A549 (cell line): Measurements from ENCODE around the gene LRRC71. TPM values are rescaled to one million over a fixed set of nuclear protein-coding genes. Genes with fewer than 3 reads are reported as not detected.

Experiments
- ATAC-seq, 2 experiments: fragments of 200-7000 bp in 1 of 2; fragments of >200 bp in 1 of 2; cut with Nextera tagmentation in 1 of 2; cut with Tn5 transposase in 1 of 2; 3 replicates each; pipeline versions ENCODE4 v1.8.0 to v1.9.1; 2018 to 2020; ENCODE audit warnings: mild to moderate bottlenecking in 1 of 2, moderate library complexity in 1 of 2
- CTCF ChIA-PET: fragments of 300-600 bp; sonication (Branson Sonifier 250); formaldehyde crosslinking; extraction: SDS; loops from one replicate; lab custom pipeline; 2021; ENCODE audit warnings: antibody characterized with exemption, inconsistent platforms; lab: Yijun Ruan, JAX
- POLR2A ChIA-PET: fragments of 350-600 bp; formaldehyde crosslinking; extraction: SDS; loops from one replicate; lab custom pipeline; 2021; ENCODE audit warnings: antibody characterized with exemption, inconsistent platforms; lab: Yijun Ruan, JAX
- DNase-seq, 2 experiments: peaks; one replicate each; pipeline versions ENCODE4 v3.0.0 to v3.0.0-alpha.2; 2011 to 2016; ENCODE audit warnings: low read depth in 1 of 2, low spot score in 1 of 2
- FAIRE-seq: peaks from 2 replicates; lab custom pipeline; 2011; peaks lifted over from hg19 to GRCh38; lab: Jason Lieb, UNC
- H3K27ac ChIP-seq, 2 experiments: fragments of >200 bp; sonication (Bioruptor Twin); formaldehyde crosslinking; 3 replicates each; pipeline ENCODE4 v1.5.1; 2016 to 2017
- H3K4me1 ChIP-seq: fragments of >200 bp; sonication (Bioruptor Twin); formaldehyde crosslinking; 3 replicates; pipeline ENCODE4 v1.6.1; 2016
- H3K4me2 ChIP-seq: fragments of >200 bp; sonication (Bioruptor Twin); formaldehyde crosslinking; 3 replicates; pipeline ENCODE4 v1.6.1; 2016
- H3K4me3 ChIP-seq: fragments of >200 bp; sonication (Bioruptor Twin); formaldehyde crosslinking; 3 replicates; pipeline ENCODE4 v1.5.1; 2016
- H3K9me3 ChIP-seq: fragments of >200 bp; sonication (Bioruptor Twin); formaldehyde crosslinking; 3 replicates; pipeline ENCODE4 v1.6.1; 2016
- BHLHE40 ChIP-seq: IDR thresholded peaks from 2 replicates; pipeline ENCODE4 v1.6.1; 2012; ENCODE audit warnings: low read depth, low read length, inconsistent platforms
- CBX2 ChIP-seq: fragments of 200-600 bp; sonication (generic); IDR thresholded peaks from 2 replicates; pipeline ENCODE4 v1.6.1; 2016; ENCODE audit warnings: low read depth, mild to moderate bottlenecking, borderline replicate concordance
- EHF ChIP-seq: fragments of 250-450 bp; sonication (Bioruptor Pico); IDR thresholded peaks from 2 replicates; pipeline ENCODE4 v1.5.0; 2020; ENCODE audit warnings: mild to moderate bottlenecking
- ESRRA ChIP-seq: fragments of 150-350 bp; IDR thresholded peaks from 2 replicates; pipeline ENCODE4 v1.6.1; 2014; ENCODE audit warnings: mild to moderate bottlenecking, low read length, borderline replicate concordance
- FOSB ChIP-seq: fragments of 250-450 bp; sonication (Bioruptor Pico); IDR thresholded peaks from 2 replicates; pipeline ENCODE4 v1.5.0; 2020; ENCODE audit warnings: mild to moderate bottlenecking, moderate library complexity
- GATA3 ChIP-seq: IDR thresholded peaks from 2 replicates; pipeline ENCODE4 v1.6.1; 2012; ENCODE audit warnings: borderline replicate concordance
- HEYL ChIP-seq: fragments of 250-450 bp; sonication (Bioruptor Pico); IDR thresholded peaks from 2 replicates; pipeline ENCODE4 v1.8.0; 2021; ENCODE audit warnings: mild to moderate bottlenecking, moderate library complexity
- MAZ ChIP-seq: fragments of 150-350 bp; IDR thresholded peaks from 2 replicates; pipeline ENCODE4 v1.6.1; 2014; ENCODE audit warnings: antibody characterized with exemption, low read depth, low read length, borderline replicate concordance
- NPAS2 ChIP-seq: fragments of 250-450 bp; sonication (Bioruptor Pico); IDR thresholded peaks from 2 replicates; pipeline ENCODE4 v1.8.0; 2022; ENCODE audit warnings: mild to moderate bottlenecking, moderate library complexity, borderline replicate concordance
- PHF8 ChIP-seq: fragments of 200-600 bp; sonication (generic); IDR thresholded peaks from 2 replicates; pipeline ENCODE4 v1.6.1; 2016; ENCODE audit warnings: low read depth, mild to moderate bottlenecking, antibody characterized with exemption, moderate library complexity, borderline replicate concordance
- RFX5 ChIP-seq: fragments of 450-650 bp; IDR thresholded peaks from 2 replicates; pipeline ENCODE4 v1.7.1; 2014; ENCODE audit warnings: antibody characterized with exemption, mild to moderate bottlenecking, moderate library complexity
- RNF2 ChIP-seq: fragments of 200-600 bp; sonication (generic); IDR thresholded peaks from 2 replicates; pipeline ENCODE4 v1.6.1; 2016; ENCODE audit warnings: low read depth, mild to moderate bottlenecking, antibody characterized with exemption, moderate library complexity, borderline replicate concordance
- SREBF2 ChIP-seq: fragments of 450-650 bp; IDR thresholded peaks from 2 replicates; pipeline ENCODE4 v1.6.1; 2014; ENCODE audit warnings: mild to moderate bottlenecking, moderate library complexity
- ZC3H11A ChIP-seq: fragments of 450-650 bp; IDR thresholded peaks from 2 replicates; pipeline ENCODE4 v1.6.1; 2014; ENCODE audit warnings: antibody characterized with exemption, mild to moderate bottlenecking
- ZFP36 ChIP-seq: fragments of 450-650 bp; IDR thresholded peaks from 2 replicates; pipeline ENCODE4 v1.6.1; 2014; ENCODE audit warnings: borderline replicate concordance; ENCODE audit not compliant: partially characterized antibody
- ZSCAN20 ChIP-seq: fragments of 250-450 bp; sonication (Bioruptor Pico); IDR thresholded peaks from 2 replicates; pipeline ENCODE4 v1.8.0; 2022; ENCODE audit warnings: mild to moderate bottlenecking, moderate library complexity
- WGBS: methylation state at CpG from one replicate; pipeline ENCODE4 v1.1.6; 2017; ENCODE audit errors: missing lambda C conversion rate; 5-methylcytosine and 5-hydroxymethylcytosine counted together
- polyA plus RNA-seq, 4 experiments: library from polyadenylated mRNA; depleted of rRNA in 3 of 4; stranded (reverse); fragments of >200 nt; fragmentation: RNase III in 1 of 4; extraction: RNeasy Plus Mini Kit Qiagen cat#74134 plus additional on column Dnase treatment in 1 of 4; gene quantifications; 2 replicates in 3 of 4; 3 replicates in 1 of 4; pipeline ENCODE4 v1.2.3, GENCODE V29; 2011 to 2017
- TF ChIP-seq, protein P1 (sequence below): fragments of 150-350 bp; IDR thresholded peaks from 2 replicates; pipeline ENCODE4 v1.6.1; 2014; ENCODE audit warnings: low read depth, mild to moderate bottlenecking, low read length
- TF ChIP-seq, protein P2 (sequence below): fragments of 200-600 bp; sonication (generic); IDR thresholded peaks from 2 replicates; pipeline ENCODE4 v1.6.1; 2016; ENCODE audit warnings: antibody characterized with exemption, mild to moderate bottlenecking, moderate library complexity
- TF ChIP-seq, protein P3 (sequence below): IDR thresholded peaks from 2 replicates; pipeline ENCODE4 v1.6.1; 2012
- TF ChIP-seq, protein P4 (sequence below): IDR thresholded peaks from 2 replicates; pipeline ENCODE4 v1.6.1; 2012; ENCODE audit warnings: low read depth, borderline replicate concordance

LRRC71 gene
- polyA plus RNA-seq, 2 of the 4 experiments (the other 2 are of a cell fraction): 0.10 TPM; not detected in 1

DNA sequence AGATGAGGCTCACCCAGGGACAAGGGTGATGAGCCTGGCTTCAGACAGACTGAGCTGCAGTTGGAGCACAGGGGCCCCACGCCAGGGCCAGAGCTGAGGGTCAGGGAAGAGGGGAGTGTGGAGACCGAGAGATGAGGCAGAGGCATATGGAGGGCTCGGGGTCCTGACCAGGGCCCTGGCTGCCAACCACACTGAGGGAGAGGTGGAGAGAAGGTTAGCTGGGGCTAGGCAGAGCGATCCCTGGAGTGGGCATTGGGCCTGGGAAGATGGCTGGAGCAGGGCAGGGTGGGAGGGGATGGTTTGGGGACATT lies 18.9 kb upstream of the LRRC71 start:
- Histone ChIP-seq H3K9me3 (no peaks in the 10 kb centered on the region), H3K4me3 (no peak overlapping the region), H3K27ac (peak overlapping the region in 1 of 2 experiments; percentile 93; a peak in 3 of 6 replicates), H3K4me2 (no peak overlapping the region), H3K4me1 (peaks cover 41% of the 10 kb centered on the region)
- POLR2A ChIA-PET: no interaction called here
- FAIRE-seq: no peak
- CTCF ChIA-PET: interaction anchor here (0.8 to 8.6 kb wide), 6 partner anchors 21 to 212 kb away, joined by 3 to 84 read pairs (median 6); partner anchors contain the start of genes INSRR, LRRC71 and NTRK1
- WGBS: 97% methylated on average over 3 of the region's 4 CpGs
- no peak for ATAC-seq
- TF ChIP-seq RNF2: no peak
- no peak for TF ChIP-seq SREBF2
- TF ChIP-seq PHF8: no peak
- no peak for TF ChIP-seq FOSB (CRISPR knock-in tag)
- TF ChIP-seq ZSCAN20 (CRISPR knock-in tag): no peak
- TF ChIP-seq HEYL (CRISPR knock-in tag): no peak
- TF ChIP-seq, protein P1, sequence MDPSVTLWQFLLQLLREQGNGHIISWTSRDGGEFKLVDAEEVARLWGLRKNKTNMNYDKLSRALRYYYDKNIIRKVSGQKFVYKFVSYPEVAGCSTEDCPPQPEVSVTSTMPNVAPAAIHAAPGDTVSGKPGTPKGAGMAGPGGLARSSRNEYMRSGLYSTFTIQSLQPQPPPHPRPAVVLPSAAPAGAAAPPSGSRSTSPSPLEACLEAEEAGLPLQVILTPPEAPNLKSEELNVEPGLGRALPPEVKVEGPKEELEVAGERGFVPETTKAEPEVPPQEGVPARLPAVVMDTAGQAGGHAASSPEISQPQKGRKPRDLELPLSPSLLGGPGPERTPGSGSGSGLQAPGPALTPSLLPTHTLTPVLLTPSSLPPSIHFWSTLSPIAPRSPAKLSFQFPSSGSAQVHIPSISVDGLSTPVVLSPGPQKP: no peak
- no peak for TF ChIP-seq EHF (CRISPR knock-in tag)
- TF ChIP-seq NPAS2 (CRISPR knock-in tag): no peak
- TF ChIP-seq ESRRA: no peak
- TF ChIP-seq CBX2: no peak
- TF ChIP-seq GATA3: no peak
- TF ChIP-seq, protein P2, sequence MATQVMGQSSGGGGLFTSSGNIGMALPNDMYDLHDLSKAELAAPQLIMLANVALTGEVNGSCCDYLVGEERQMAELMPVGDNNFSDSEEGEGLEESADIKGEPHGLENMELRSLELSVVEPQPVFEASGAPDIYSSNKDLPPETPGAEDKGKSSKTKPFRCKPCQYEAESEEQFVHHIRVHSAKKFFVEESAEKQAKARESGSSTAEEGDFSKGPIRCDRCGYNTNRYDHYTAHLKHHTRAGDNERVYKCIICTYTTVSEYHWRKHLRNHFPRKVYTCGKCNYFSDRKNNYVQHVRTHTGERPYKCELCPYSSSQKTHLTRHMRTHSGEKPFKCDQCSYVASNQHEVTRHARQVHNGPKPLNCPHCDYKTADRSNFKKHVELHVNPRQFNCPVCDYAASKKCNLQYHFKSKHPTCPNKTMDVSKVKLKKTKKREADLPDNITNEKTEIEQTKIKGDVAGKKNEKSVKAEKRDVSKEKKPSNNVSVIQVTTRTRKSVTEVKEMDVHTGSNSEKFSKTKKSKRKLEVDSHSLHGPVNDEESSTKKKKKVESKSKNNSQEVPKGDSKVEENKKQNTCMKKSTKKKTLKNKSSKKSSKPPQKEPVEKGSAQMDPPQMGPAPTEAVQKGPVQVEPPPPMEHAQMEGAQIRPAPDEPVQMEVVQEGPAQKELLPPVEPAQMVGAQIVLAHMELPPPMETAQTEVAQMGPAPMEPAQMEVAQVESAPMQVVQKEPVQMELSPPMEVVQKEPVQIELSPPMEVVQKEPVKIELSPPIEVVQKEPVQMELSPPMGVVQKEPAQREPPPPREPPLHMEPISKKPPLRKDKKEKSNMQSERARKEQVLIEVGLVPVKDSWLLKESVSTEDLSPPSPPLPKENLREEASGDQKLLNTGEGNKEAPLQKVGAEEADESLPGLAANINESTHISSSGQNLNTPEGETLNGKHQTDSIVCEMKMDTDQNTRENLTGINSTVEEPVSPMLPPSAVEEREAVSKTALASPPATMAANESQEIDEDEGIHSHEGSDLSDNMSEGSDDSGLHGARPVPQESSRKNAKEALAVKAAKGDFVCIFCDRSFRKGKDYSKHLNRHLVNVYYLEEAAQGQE: no peak
- TF ChIP-seq RFX5: no peak
- TF ChIP-seq, protein P3, sequence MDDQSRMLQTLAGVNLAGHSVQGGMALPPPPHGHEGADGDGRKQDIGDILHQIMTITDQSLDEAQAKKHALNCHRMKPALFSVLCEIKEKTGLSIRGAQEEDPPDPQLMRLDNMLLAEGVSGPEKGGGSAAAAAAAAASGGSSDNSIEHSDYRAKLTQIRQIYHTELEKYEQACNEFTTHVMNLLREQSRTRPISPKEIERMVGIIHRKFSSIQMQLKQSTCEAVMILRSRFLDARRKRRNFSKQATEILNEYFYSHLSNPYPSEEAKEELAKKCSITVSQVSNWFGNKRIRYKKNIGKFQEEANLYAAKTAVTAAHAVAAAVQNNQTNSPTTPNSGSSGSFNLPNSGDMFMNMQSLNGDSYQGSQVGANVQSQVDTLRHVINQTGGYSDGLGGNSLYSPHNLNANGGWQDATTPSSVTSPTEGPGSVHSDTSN: no peak
- TF ChIP-seq, protein P4, sequence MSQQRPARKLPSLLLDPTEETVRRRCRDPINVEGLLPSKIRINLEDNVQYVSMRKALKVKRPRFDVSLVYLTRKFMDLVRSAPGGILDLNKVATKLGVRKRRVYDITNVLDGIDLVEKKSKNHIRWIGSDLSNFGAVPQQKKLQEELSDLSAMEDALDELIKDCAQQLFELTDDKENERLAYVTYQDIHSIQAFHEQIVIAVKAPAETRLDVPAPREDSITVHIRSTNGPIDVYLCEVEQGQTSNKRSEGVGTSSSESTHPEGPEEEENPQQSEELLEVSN: no peak
- TF ChIP-seq ZFP36: no peak
- no peak for TF ChIP-seq BHLHE40
- no peak for TF ChIP-seq MAZ
- TF ChIP-seq ZC3H11A: no peak
- no peak for DNase-seq
